ENCODE results near the gene SLC37A2. TPM values are rescaled to one million over a fixed set of nuclear protein-coding genes. Genes with fewer than 3 reads are reported as not detected.

SLC37A2 gene
- total and polyA plus RNA-seq, 2 of the 4 experiments (the other 2 are of a cell fraction): 0.72 to 1.1 TPM

- H2AK9ac ChIP-seq (replicated peaks; ENCODE audit: low read depth, low read length, poor library complexity): peak overlapping the region; percentile 59
- ATAC-seq (ENCODE audit: low read depth) (peak; percentile 58), DNase-seq (peak; percentile 64)
- H3K9me1 ChIP-seq (ENCODE audit: insufficient read depth, low read length): peaks cover 20% of the 10 kb centered on the region
- CTCF ChIA-PET: interaction anchor here (1.5 kb wide), 1 partner anchor 11 kb away, joined by 3 read pairs; no protein-coding TSS in a partner anchor
- H2AK5ac ChIP-seq (ENCODE audit: low read depth, low read length): peak overlapping the region; percentile 56
- no peak overlapping the region for H3K27ac ChIP-seq (ENCODE audit: insufficient read depth, low read length)
- no TSS peak for BruUV-seq (replicated peaks)
- H4K8ac ChIP-seq (ENCODE audit: low read depth in 2 of 2, low read length in 2 of 2): peak overlapping the region; percentile 29 to 39
- dilution Hi-C loops (cut with HindIII; ENCODE audit: low sequenced_read_pairs, unreplicated experiment): no loop called here
- in situ Hi-C loops (cut with MboI; ENCODE audit: low sequenced_read_pairs): no loop called here
- 60% methylated on average over 1 of the region's 7 CpGs; no CpG with 5 or more reads in 1 of the 2 experiments for WGBS, 2 experiments (ENCODE audit: extremely low coverage in 2 of 2, insufficient read length in 1 of 2)
- POLR2A ChIA-PET (ENCODE audit: unreplicated experiment): no interaction called here
- no peak overlapping the region for H3K23ac ChIP-seq (ENCODE audit: low read depth, low read length)
- H3K14ac ChIP-seq (replicated peaks; ENCODE audit: low read depth, low read length): peak overlapping the region; percentile 72; the same call in 1 of the 2 replicates
- intact Hi-C loops (cut with micrococcal nuclease): no loop called here
- H3K4me1 ChIP-seq (ENCODE audit: control insufficient read depth, insufficient read depth, low read length): peaks cover 15% of the 10 kb centered on the region
- no peaks in the 10 kb centered on the region; the same call in 1 of the 2 replicates for H3K27me3 ChIP-seq (ENCODE audit: control insufficient read depth, insufficient read depth, low read length)
- H3K18ac ChIP-seq (ENCODE audit: low read depth, low read length): no peak overlapping the region
- H2BK20ac ChIP-seq (ENCODE audit: low read depth, low read length): no peak overlapping the region
- peak; percentile 89 for TF ChIP-seq CEBPB (IDR thresholded peaks at IDR 0.05; ENCODE audit: low read depth, low read length)
- TF ChIP-seq USF2 (IDR thresholded peaks at IDR 0.05; ENCODE audit: low read depth, low read length): no peak
- H2AFZ ChIP-seq (replicated peaks; ENCODE audit: low read length, poor library complexity): peak overlapping the region; percentile 60
- no peak overlapping the region for H3K4me3 ChIP-seq (ENCODE audit: insufficient read depth, low read depth, low read length)
- H3K56ac ChIP-seq (ENCODE audit: extremely low read depth, insufficient read depth, low read length): no peak overlapping the region
- H3K79me1 ChIP-seq (ENCODE audit: low read depth in 1 of 2, low read length in 2 of 2): no peaks in the 10 kb centered on the region
- no peak overlapping the region for H3K9ac ChIP-seq (ENCODE audit: low read depth, low read length)
- no peaks in the 10 kb centered on the region for H3K36me3 ChIP-seq (ENCODE audit: control insufficient read depth, insufficient read depth, low read length)
- H4K20me1 ChIP-seq (ENCODE audit: insufficient read depth, low read length): no peaks in the 10 kb centered on the region
- H4K5ac ChIP-seq (ENCODE audit: low read depth, low read length): peak overlapping the region; percentile 4; the same call in 1 of the 2 replicates
- peak overlapping the region; percentile 45; the same call in 1 of the 2 replicates for H2BK120ac ChIP-seq (ENCODE audit: low read depth, low read length)
- no peak overlapping the region for H2BK5ac ChIP-seq (ENCODE audit: low read depth, low read length, poor library complexity, severe bottlenecking)
- H3K9me3 ChIP-seq (ENCODE audit: control insufficient read depth, insufficient read depth, low read length): no peaks in the 10 kb centered on the region
- H4K91ac ChIP-seq (ENCODE audit: insufficient read depth, low read depth, low read length): no peak overlapping the region
- H3K4ac ChIP-seq (ENCODE audit: low read depth, low read length): peak overlapping the region; percentile 56; the same call in 1 of the 2 replicates
- H2BK15ac ChIP-seq (ENCODE audit: low read depth, low read length): no peak overlapping the region
- no peak overlapping the region for H3K4me2 ChIP-seq (ENCODE audit: low read depth, low read length)
These were observed 7.7 kb downstream of the SLC37A2 start for GRCh38 chr11:125070699-125071254.

Measured in IMR-90 (cell line).